Activated naive CD4-positive, alpha-beta T cell (primary cell): Measurements from ENCODE around the gene TWF2.

ENCODE experiments used
- DNase-seq, 4 experiments: peaks; one replicate each; lab custom pipeline; 2025; lab: John Stamatoyannopoulos, UW

TWF2 gene

GRCh38 chr3:52237657-52238172, 1.2 kb downstream of the TWF2 start:
- DNase-seq = no peak

DNA sequence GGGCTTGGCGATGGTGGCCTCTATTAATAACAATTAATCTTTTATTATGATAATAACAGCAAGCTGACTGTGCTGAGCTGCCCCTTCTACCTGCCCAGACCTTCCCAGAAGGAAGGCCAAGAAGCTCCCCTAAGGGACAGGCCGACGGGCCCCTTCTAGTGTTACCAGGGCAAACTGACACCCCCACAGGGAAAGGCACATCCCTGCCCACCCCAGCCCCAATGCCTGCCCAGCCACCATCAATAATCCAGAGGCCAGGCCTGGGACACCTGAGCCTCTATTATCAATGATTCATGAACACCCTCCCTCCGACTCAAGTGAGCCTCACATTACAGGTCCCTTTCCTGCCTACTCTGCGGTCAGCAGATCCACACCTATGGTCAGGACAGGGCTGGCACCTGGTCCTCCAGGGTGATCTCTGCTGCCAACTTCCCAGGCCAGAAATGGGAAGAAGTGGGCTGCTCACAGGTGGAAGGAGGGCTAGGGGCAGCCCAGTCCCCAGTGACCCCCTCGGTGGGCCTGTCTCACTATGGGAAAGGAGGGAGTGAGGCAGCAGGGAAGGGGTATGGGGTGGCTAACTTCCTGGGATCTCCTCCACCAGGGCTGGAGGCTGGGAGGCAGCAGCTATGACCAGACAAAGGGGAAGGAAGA, 1.8 kb downstream of the TWF2 start:
- no peak for DNase-seq

DNA sequence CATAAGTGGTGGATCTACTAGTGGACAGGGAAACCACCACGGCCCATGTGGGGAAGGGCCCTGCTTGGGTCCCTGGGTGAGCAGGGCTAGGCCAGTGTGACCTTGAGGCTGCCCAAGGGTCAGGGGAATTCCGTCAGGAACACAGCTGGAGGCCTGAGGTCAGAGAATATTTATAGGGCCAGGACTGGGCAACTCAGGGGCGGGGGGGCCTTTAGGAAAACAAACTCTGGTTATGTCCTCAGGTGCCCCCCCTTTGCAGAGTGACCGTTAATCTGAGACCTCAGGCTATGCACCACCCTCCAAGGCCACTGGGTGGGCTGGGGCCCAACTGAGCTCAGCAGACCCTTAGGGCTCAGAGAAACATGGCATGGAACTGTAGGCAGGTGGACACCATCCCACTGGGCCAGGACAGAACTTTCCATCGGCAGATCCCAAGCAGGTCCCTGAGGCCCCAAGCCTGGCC, 2.5 kb downstream of the TWF2 start:
- DNase-seq = no peak

DNA sequence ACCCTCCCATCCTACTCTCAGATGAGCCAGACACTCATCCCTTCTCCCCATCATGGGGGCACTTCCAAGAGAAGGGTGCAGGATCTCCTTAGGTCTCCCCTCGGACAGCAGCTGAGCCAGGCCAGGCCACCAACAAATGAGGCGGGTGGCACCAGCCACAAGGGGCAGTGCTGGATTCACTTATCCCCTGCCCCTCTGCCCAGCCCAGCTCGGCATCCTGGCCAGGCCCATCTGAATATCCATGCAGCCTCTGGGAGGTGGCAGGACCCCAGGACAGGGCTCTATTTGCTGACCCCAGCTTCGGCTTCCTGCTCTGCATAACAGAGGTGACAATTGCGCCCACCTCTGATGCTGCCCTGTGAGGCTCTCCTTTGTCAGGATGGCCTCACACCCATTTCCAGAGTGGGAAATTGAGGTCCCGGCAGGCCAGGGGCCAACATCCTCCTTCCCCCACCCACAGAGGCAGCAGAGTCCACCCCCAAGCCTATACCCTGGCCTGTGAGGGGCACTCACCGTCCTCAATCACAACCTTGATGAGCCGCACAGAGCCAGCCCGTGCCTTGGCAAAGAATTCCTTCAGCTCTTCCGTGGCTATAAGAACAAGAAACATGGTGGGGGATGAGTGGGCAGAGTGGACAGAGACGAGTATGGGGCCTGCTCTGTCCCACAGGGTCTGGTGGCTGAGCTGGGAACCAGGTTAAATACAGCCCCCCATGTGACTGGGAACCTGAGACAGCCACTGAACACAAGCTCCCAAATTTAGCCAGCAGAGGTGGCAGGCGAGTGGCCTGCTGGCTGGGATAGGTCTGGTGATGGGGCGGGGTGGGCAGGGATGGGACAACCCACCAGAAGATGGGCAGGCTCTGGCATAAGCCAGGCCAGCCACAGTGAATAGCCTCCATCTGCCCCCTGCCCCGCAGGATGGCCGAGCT, 4.2 kb downstream of the TWF2 start:
- DNase-seq = no peak

- DNase-seq = no peak
These were observed 5.0 kb downstream of the TWF2 start for GRCh38 chr3:52233968-52234367.

GRCh38 chr3:52233108-52233591, 5.8 kb downstream of the TWF2 start:
- no peak for DNase-seq

DNA sequence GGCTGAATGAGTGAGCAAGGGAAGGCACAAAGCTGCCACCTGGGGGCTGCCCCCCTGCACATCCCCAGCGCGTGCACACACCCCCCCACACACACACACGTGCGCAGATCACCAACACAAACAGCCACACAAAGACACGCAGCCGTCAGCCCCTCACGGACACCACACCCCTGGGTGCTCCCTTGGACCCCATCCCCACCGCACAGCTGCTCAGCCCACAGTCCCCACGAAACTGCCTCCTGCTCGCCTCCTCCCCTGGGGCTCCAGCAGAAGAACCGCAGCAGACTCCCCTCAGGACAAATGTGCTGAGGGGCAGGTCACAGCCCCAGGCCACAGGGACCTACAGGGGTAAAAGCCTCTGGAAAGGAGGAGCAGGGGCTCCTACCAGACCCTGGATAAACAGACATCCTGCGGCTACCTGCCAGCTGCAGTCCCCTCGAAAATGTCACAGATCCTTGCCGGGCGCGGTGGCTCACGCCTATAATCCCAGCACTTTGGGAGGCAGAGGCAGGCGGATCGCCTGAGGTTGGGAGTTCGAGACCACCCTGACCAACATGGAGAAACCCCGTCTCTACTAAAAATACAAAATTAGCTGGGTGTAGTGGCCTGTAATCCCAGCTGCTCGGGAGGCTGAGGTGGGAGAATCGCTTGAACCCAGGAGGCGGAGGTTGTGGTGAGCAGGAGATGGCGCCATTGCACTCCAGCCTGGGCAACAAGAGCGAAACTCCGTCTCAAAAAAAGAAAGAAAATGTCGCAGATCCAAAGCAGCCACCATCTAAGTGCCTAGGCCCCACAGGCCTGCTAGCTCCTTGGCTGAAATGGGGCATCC, 6.5 kb downstream of the TWF2 start:
- DNase-seq = peak in 1 of 4 experiments; percentile 21

DNA sequence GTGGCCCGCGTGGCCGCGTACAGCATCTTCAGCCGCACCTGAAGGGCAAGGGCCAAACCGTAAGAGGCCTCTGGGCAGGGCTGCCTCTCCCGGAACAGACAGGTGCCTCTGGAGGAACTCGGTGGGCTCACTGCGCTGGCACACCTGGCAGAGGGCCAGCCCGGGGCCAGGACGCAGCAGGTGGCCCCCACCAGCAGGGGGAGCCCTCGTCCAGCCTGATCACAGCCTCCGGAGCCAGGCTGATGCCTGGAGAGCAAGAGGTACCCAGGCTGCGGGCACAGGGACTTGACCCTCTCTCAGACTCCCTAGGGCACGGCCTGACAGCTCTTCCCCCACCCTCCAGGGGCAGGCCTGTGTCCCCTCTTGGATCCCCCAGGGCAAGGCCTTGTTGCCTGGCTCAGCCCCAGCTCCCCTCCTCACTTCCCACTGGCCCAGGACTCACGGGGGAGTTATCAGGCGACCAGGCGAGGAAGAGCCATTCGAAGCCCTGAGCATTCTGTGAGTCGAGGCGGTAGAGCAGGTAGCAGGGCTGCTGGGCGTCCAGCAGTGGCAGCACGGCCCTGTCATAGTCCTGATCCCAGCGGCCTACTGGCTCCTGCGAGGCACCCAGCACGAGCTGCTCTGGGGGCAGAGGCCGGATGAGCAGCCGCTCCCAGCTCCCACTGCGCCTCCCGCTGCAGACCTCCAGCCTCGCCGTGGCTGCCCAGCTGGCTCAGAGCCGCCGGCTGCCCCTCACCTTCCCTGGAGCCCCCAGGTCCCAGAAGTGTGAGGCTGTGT, 7.3 kb downstream of the TWF2 start:
- peak; percentile 80 to 94 (median 88) for DNase-seq

DNA sequence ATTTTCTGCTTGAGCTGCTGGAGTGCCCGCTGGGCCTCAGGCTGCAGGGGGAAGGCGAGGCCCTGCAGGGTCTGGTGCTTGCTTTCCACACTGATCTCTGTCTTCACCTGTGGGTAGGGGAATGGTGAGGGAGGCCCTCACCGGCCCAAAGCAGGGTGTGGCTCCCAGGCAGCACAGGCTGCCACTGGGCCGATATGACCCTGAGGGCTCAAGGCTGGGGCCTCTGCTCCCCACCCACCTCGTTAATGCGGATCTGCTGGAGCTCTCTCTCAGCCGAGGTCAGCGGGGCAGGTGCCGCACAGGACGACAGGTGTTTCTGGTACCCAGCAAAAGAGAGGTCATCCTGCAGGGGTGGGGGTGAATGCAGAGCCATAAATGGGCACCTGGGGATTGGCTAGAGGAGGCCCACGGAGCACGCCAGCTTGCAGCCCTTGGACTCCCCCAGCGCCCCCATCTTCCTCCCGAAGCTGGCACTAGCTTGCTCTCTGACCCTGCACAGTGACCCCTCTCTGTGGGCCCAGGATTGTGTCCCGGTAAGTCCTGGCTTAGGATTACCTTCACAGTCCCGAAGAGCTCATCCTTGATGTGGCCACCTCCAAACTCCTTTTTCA, 8.0 kb downstream of the TWF2 start:
- no peak for DNase-seq

DNA sequence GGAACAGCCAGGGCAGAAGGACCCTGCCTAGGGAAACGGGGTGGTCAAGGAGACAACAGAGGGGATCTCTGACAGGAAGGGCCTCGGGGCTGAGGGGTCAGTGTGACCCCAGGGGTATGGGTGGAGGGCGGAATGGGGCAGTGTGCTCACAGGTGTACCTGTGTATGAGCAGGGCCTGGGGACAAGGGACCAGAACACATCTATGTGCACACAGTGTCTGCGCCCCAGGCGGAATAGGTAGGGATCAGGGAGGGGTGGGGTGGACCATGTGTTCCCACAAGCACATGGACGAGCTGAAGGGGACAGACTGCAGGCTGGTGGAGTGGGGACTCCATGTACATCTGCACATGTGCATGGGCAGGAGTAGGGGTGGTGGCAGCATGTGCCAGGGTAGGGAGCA, 8.5 kb downstream of the TWF2 start:
- no peak for DNase-seq

DNA sequence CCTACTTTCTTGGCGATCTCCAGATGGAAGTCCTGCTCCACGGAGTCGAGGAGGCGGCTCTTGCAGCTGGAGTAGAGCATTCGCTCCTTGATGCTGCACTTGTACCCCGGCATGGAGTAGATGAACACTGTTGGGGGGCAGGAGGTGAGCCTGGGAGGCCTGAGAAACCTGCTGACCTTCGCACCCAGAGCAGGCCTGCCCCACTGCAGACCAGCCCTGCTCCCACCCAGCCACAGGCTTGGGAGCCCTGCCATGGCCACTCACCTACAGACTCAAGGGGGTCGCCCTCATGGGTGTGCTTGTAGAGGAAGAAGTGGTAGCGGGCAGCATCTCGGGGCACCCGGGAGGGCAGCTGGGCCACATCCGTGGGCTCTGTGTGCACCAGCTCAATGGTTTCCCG, 9.3 kb downstream of the TWF2 start:
- DNase-seq = no peak

DNA sequence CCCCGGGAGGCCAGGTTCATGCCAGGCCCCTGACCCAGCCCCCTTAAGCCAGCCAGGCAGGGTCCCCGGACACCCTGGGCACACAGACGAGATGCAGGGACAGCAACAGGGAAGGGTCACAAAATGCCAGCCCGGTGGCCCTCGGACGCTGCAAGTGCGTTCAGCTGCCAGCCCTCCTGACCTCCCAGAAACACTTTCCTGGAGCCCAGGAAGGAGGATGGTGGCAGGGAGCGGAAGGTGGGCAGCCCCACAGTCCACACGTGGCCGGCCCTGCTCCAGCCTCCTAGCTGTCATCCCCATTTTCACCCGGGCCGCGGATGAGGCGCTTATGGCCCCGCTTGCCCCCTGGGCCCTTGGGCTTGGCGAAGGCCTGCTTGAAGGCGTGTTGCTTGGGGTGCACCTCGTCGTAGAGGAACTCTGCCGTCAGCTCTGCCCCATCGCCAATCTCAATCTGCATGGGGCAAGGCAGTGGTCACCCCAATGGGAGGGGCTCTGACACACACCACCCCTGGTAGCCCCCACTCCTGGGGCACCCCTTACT, 10.1 kb downstream of the TWF2 start:
- DNase-seq = no peak

- no peak for DNase-seq
These were observed 10.7 kb downstream of the TWF2 start for GRCh38 chr3:52228266-52228665.

DNA sequence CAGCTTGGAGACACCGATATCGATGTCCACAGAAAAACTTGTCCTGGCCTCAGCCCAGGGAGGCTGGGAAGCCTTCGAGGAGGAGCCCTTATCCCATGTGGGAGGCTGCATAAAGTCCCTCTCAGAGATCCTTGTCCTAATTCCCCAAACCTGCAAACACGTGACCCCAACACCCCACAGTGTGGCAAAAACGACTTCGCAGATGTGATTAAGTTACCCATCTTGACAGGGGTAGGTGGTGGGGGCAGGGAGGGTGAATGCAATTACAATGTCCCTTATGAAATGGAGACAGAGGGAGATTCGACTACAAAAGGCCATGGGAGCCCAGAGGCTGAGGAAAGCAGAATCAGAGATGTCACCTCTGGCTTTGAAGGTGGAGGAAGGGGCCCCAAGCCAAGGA, 11.2 kb downstream of the TWF2 start:
- DNase-seq = no peak

GRCh38 chr3:52227117-52227516, 11.8 kb downstream of the TWF2 start:
- DNase-seq = no peak

DNA sequence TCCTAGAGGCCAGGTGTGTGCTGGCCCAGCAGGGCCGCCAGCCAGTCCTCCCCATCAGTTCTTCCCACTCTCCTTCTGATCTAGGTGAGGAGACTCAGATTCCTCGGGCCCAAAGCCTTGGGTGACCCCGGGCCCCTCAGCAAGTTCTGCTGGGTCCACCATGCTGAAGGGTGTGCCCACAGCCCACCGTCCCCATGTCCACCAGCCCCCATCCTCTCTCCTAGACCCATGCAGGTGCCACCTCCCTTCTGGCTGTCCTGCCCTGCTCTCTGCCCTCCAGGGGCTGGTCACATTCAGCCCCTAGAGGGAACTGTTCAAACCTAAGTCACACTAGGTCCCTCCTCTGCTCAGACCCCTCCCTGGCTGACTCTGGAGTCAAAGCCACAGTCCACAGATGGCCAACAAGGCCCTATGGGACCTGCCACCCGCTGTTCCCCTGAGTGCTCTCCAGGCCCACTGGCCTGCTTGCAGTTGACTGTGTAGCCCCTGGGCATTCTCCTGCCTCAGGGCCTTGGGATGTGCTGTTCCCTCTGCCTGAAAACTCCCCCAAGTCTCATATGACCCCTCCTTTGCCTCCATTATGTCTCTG, 12.6 kb downstream of the TWF2 start:
- no peak for DNase-seq

DNA sequence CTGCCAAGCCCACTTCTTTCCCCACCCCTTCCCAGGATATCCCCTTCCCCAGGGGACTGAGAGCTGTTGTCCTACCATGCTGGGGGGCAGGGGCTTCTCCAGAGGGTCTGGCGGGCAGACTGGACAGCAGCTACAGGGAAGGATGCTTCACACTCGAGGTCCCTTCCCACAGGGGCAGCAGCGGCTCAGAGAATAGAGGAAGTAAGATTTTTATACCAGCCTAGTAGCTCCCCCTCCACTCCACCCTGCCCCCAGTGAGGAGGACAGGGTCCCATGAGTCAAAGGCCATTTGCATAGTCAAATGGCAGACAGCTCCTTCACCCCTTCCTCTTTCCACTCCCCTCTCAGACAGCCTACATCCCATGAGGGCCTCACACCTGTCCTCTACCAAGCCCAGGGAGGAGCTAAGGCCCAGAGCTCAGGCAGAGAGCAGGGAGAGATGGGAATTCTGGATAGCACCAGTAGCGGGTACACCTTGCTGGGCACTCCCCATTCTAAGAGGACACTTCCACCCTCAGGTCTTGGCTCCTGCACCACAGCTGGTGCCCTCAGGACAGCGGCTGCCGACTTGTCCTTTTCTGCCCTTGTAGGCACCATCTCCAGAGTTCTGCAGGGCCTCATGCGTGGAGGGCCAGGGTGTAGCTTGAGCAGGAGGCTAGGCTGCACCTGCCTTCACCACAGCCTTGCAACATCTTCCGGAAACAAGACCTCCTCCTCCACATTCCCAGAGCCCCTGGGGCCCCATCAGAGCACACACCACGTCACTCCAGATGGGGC, 13.3 kb downstream of the TWF2 start, which contains the start of gene TLR9:
Gene TLR9, minus strand, starts transcription at position 194 of the 777 bp plus-strand sequence. Its CDS starts 116 bp downstream, at position 78.
- no peak for DNase-seq

DNA sequence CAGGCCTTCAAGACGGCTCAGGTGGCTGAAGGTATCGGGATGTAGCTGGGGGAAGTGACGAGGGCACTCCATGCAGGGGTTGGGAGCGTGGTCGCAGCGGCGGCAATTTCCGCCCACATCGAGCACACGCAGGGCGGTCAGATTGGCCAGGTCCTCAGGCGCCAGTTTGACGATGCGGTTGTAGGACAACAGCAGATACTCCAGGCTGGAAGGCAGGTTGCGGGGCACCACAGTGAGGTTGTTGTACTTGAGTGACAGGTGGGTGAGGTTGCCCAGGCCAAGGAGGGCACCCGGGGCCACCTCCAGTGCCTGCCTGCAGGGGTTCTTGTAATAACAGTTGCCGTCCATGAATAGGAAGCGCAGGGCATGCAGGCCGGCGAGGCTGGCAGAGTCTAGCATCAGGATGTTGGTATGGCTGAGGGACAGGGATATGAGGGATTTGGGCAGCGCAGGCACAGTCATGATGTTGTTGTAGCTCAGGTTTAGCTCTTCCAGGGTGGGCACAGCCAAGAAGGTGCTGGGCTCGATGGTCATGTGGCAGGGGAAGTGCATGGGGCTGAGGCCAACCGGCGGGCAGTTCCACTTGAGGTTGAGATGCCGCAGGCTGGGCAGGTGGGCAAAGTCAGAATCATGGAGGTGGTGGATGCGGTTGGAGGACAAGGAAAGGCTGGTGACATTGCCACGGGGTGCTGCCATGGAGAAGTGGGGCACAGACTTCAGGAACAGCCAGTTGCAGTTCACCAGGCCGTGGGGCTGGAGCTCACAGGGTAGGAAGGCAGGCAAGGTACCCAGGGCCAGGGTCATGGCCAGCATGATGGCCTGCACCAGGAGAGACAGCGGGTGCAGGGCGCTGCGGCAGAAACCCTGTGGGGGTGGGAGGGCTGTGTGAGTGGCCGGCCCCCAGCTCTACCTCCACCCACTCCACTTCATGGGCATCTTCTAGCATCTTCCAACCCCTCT, 15.2 kb downstream of the TWF2 start:
- no peak for DNase-seq
